Kidney epithelial cell (primary cell): ENCODE measurements around the gene TFAP2B. TPM values are rescaled to one million over a fixed set of nuclear protein-coding genes. Genes with fewer than 3 reads are reported as not detected.
A peak's percentile ranks its signal among the peaks of the same experiment; 100 is the strongest.

Experiments used
- DNase-seq: peaks from one replicate; pipeline ENCODE4 v3.0.0-alpha.2; 2010; ENCODE audit warnings: low read depth
- H3K27me3 ChIP-seq: 2 replicates; pipeline ENCODE4 v1.6.0; 2011; ENCODE audit warnings: low read length; ENCODE audit not compliant: control insufficient read depth, insufficient read depth
- H3K36me3 ChIP-seq: 2 replicates; pipeline ENCODE4 v1.5.1; 2011; ENCODE audit warnings: low read length; ENCODE audit not compliant: control insufficient read depth, insufficient read depth
- H3K4me3 ChIP-seq: 2 replicates; pipeline ENCODE4 v1.5.1; 2011; ENCODE audit warnings: low read depth, mild to moderate bottlenecking, control low read depth, low read length
- total RNA-seq: library from RNA; depleted of rRNA; stranded (reverse); fragments of >200 nt; gene quantifications from 2 replicates; pipeline ENCODE4 v1.2.3, GENCODE V29; 2015
- TF ChIP-seq, protein P1 (sequence below): IDR thresholded peaks from 2 replicates; pipeline ENCODE4 v1.5.1; 2011; ENCODE audit warnings: mild to moderate bottlenecking, moderate library complexity, low read length, control low read depth, inconsistent platforms; ENCODE audit not compliant: insufficient read depth, poor library complexity, severe bottlenecking

TFAP2B gene
- total RNA-seq, 1 donor from 2014 or later = 0.42 TPM

DNA sequence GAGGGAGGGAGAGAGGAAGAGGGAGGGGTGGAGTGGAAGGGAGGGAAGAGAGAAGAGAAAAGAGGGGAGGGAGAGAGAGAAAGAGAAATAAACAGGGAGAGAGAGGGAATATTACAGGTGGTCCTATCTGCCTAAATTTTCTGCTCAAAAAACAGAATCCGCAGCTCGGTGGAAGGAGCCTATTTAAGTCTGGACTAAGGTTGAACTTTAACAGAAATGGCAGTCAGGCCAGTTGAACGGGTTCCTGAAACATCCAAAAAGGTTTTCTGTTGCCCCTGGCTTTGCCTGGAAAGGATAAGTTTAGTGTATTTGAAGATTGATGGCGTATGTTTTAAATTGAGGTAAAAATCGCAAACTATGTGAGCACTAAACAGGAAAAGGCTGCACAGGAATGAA is 2.2 kb downstream of the TFAP2B start:
- peaks cover 36% of the 10 kb centered on the region for H3K27me3 ChIP-seq
- H3K36me3 ChIP-seq = no peaks in the 10 kb centered on the region
- no peak for DNase-seq
- TF ChIP-seq, protein P1, sequence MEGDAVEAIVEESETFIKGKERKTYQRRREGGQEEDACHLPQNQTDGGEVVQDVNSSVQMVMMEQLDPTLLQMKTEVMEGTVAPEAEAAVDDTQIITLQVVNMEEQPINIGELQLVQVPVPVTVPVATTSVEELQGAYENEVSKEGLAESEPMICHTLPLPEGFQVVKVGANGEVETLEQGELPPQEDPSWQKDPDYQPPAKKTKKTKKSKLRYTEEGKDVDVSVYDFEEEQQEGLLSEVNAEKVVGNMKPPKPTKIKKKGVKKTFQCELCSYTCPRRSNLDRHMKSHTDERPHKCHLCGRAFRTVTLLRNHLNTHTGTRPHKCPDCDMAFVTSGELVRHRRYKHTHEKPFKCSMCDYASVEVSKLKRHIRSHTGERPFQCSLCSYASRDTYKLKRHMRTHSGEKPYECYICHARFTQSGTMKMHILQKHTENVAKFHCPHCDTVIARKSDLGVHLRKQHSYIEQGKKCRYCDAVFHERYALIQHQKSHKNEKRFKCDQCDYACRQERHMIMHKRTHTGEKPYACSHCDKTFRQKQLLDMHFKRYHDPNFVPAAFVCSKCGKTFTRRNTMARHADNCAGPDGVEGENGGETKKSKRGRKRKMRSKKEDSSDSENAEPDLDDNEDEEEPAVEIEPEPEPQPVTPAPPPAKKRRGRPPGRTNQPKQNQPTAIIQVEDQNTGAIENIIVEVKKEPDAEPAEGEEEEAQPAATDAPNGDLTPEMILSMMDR = no peak
- peak overlapping the region; percentile 52 for H3K4me3 ChIP-seq

DNA sequence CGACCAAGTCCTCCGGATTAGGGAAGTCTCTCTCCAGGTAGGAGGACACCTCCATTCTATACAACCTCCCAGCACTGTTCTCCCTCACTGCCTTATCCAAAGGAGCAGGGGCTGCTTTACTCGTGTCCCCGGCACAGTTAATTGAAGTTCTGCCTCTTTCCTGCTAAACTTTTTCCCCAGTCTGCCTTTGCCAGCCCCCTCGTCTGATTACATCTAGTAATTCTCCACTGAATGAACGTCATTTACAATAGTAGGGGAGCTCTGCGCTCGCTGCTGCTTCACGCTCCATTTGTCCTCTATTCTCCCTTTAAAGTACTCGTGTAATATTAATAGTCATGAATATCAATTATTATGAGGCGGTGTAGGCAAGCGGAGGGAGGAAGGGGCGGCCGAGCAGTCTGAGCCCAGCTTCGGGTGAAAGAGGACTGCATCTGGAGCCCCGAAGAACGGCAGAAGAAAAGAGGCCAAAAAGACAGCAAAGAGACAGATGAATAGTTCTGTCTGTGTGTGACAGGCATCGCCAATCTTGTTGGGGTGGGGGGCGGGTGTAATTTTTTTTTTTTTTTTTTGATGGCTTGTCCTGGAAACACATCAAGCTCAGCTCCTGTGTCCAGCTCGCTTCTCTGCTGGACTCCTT is 2.9 kb downstream of the TFAP2B start:
- TF ChIP-seq, protein P1 = no peak
- peak overlapping the region; percentile 52 for H3K4me3 ChIP-seq
- H3K36me3 ChIP-seq = no peaks in the 10 kb centered on the region
- no peak for DNase-seq
- H3K27me3 ChIP-seq = peaks cover 40% of the 10 kb centered on the region

DNA sequence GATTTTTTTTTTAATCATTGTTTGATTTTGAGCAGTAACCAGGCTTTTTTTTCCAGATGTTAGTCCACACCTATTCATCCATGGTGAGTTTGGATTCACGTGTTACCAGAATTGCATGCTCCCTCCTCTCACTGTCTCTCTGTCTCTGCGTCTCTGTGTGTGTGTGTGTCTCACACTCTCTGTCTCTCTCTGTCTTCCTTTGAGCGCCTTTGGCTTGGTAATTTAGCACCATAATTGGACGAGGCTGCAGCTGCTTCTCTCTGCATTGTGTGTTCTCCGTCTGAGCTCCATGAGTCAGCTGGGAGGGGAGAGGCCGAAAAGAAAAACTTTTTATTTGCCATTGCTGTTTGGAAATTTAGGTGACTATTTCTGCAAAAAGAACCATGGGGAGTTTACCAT is 3.4 kb downstream of the TFAP2B start:
- TF ChIP-seq, protein P1 = no peak
- Histone ChIP-seq H3K27me3 (peaks cover 43% of the 10 kb centered on the region), H3K36me3 (no peaks in the 10 kb centered on the region), H3K4me3 (peak overlapping the region; percentile 52)
- DNase-seq = peak; percentile 16

DNA sequence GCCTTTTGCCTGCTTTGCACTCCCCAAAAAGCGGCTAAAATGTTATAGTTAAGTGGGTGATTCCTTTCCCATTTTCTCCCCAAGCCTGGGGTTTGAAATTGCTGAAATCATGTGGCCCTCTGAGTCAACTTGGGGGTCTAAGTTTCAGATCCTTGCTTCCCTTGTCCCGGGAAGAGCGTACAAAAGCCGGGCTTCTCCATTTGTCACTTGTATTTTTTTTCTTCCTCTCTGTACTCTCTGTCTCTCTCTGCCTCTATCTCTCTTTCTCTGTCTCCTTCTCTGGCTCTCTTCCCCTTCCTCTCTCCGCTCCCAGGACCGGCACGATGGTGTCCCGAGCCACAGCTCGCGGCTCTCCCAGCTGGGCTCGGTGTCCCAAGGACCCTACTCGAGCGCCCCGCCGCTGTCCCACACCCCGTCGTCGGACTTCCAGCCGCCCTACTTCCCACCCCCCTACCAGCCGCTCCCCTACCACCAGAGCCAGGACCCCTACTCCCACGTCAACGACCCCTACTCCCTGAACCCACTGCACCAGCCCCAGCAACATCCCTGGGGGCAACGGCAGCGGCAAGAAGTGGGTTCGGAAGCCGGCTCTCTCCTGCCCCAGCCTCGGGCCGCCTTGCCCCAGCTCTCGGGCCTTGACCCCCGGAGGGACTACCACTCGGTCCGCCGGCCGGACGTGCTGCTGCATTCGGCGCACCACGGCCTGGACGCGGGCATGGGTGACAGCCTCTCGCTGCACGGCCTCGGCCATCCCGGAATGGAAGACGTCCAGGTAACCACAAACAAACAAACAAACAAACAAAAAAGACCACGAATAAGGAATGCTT is 4.6 kb downstream of the TFAP2B start:
- Histone ChIP-seq H3K27me3 (peaks cover 42% of the 10 kb centered on the region), H3K36me3 (no peaks in the 10 kb centered on the region), H3K4me3 (peak overlapping the region; percentile 52)
- no peak for DNase-seq
- TF ChIP-seq, protein P1 = no peak

DNA sequence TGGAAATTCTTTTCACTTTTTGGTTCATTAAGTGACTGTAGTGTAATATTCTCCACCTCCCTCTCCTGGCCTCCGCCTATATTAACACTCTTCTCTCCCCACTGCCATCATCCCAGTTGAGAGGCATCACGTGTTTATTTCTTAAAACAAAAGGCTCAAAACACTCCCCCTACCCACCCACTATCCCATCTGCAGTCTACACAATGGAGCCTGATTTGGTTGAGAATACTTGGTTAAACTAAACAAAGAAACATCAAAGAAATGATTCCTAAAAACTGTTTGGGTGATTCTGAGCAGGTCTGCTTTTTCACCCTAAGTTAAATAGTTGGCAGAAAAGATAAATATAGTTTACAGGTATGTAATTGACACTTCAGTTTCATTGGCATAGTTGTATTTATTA is 5.9 kb downstream of the TFAP2B start:
- Histone ChIP-seq H3K36me3 (no peaks in the 10 kb centered on the region), H3K27me3 (peaks cover 36% of the 10 kb centered on the region), H3K4me3 (peak overlapping the region; percentile 52)
- TF ChIP-seq, protein P1 = no peak
- no peak for DNase-seq
